Heart left ventricle (tissue), 13 donors: ENCODE results near the gene WDR87.

Source experiments
- CTCF ChIP-seq, 12 donors: fragments of 200-600 bp; sonication (generic) in 4 of 12; IDR thresholded peaks; one replicate each; pipeline versions ENCODE4 v1.5.0 to v1.8.0; 2018 to 2022; ENCODE audit warnings: antibody characterized with exemption in 12 of 12, mild to moderate bottlenecking in 5 of 12
- POLR2A ChIP-seq, 2 donors: fragments of 450-650 bp; IDR thresholded peaks; one replicate each; pipeline ENCODE4 v1.6.1; 2017; ENCODE audit warnings: antibody characterized with exemption in 2 of 2, mild to moderate bottlenecking in 2 of 2, moderate library complexity in 2 of 2
- donor health status: ischemic (EF 13 %, LVEDD 7.1; RV severe dilation, severe dysfunction).
- donor health status: DM: no; HTN: yes; CAD: no.
- donor health status: DM: no; HTN: no; CAD: no.
- donor health status: ischemic (EF 25% LVEDD 6.9; RV normal size, moderate dysfunction).
- donor health status: ischemic (EF 25% LVEDD 5.7; RV mildly dilated, moderate dysfunction).
- donor health status: ischemic (EF 35%, LVEDD 5.7; RV mildly dilated, moderate dysfunction).
- donor health status: nonischemic (EF 11% LVEDD 7.7; RV severe dilation, severe dysfunction).
- donor health status: DM: yes; HTN: yes; CAD: no.
- donor health status: PGD.
- donor health status: ischemic (EF 29% LVEDD 5.4; RV normal size, mild dysfunction).
- donor health status: nonischemic (EF 23%, LVEDD 6.1; RV moderate dilation, normal function).

- TF ChIP-seq CTCF (IDR thresholded peaks at IDR 0.05) = no peak
- no peak for TF ChIP-seq POLR2A (IDR thresholded peaks at IDR 0.05)
Observed at GRCh38 chr19:37942516-37942902, 36.1 kb upstream of the WDR87 start.
